NT2/D1 (cell line): ENCODE measurements around the gene DNMT3A.

Source experiments
- DNase-seq: peaks from one replicate; pipeline ENCODE4 v3.0.0-alpha.2; 2011; ENCODE audit warnings: low read depth, low spot score
- H3K27me3 ChIP-seq: 2 replicates; pipeline ENCODE4 v1.6.0; 2011; ENCODE audit warnings: mild to moderate bottlenecking; ENCODE audit not compliant: insufficient read length, insufficient read depth
- H3K36me3 ChIP-seq: 2 replicates; pipeline ENCODE4 v1.6.1; 2011; ENCODE audit warnings: mild to moderate bottlenecking, low read length, mixed read lengths; ENCODE audit not compliant: insufficient read depth, insufficient read length
- H3K4me1 ChIP-seq: 2 replicates; pipeline ENCODE4 v1.5.1; 2011; ENCODE audit not compliant: insufficient read depth, insufficient read length
- H3K4me3 ChIP-seq: 2 replicates; pipeline ENCODE4 v1.5.1; 2011; ENCODE audit warnings: low read depth; ENCODE audit not compliant: insufficient read length
- H3K9ac ChIP-seq: 2 replicates; pipeline ENCODE4 v1.6.0; 2011; ENCODE audit warnings: low read depth; ENCODE audit not compliant: insufficient read length
- H3K9me3 ChIP-seq: 2 replicates; pipeline ENCODE4 v1.5.1; 2011; ENCODE audit warnings: mild to moderate bottlenecking, low read length; ENCODE audit not compliant: insufficient read depth
- SUZ12 ChIP-seq: IDR thresholded peaks from 2 replicates; pipeline ENCODE4 v1.6.1; 2011; ENCODE audit not compliant: insufficient read length, insufficient read depth; ENCODE audit errors: extremely low read depth
- YY1 ChIP-seq: IDR thresholded peaks from 2 replicates; pipeline ENCODE4 v1.6.1; 2011; ENCODE audit not compliant: insufficient read length, insufficient read depth
- ZNF274 ChIP-seq: IDR thresholded peaks from 2 replicates; pipeline ENCODE4 v1.6.1; 2011; ENCODE audit warnings: mild to moderate bottlenecking, low read depth, low read length

Gene DNMT3A

DNA sequence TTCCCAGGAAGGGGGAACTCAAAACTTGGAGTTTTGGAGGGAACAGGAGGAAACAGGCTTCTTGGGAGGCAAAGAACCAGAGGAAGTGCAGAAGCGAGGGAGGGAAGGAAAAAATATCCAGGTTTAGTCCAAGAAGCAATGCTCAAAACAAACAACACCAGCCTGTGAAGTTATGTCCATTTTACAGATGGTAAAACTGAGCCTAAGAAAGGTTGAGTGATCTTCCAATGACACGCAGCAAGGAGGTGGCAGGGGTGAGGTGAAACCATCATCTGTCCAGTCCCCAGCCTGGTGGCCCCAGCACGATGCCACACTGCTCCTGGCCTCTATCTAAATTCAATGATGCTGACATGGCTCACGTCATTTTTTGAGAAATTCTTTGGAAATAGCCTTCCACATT, 10.8 kb downstream of the DNMT3A start:
- Histone ChIP-seq H3K4me1 (peaks cover 9% of the 10 kb centered on the region), H3K9me3 (peaks cover 6% of the 10 kb centered on the region; the same call in 1 of the 2 replicates), H3K4me3 (no peak overlapping the region), H3K9ac (no peak overlapping the region), H3K36me3 (no peaks in the 10 kb centered on the region), H3K27me3 (no peaks in the 10 kb centered on the region)
- no peak for TF ChIP-seq YY1
- TF ChIP-seq SUZ12, result no peak
- no peak for TF ChIP-seq ZNF274
- no peak for DNase-seq

DNA sequence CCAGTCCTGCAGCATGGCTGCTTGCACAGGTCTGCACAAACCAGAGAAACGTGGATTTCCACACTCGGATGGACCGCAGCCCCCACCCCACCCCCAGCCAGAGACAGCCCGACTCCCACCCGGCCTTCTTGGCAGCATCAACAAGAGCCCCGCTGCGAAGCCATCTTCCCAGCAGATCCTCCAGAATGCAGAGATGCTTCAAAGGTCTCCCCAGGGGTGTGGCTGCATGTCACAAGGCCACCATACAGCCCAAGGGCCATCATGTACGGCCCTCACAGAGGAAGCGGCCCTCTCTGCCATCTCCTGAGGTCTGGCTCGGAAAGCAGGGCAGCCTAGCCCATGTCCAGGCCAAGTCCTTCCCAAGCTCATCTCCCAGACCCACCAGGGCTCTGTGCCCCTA, 11.5 kb downstream of the DNMT3A start:
- Histone ChIP-seq H3K4me3 (no peak overlapping the region), H3K9me3 (peaks cover 6% of the 10 kb centered on the region; the same call in 1 of the 2 replicates), H3K36me3 (no peaks in the 10 kb centered on the region), H3K9ac (no peak overlapping the region), H3K4me1 (peaks cover 7% of the 10 kb centered on the region), H3K27me3 (no peaks in the 10 kb centered on the region)
- DNase-seq, result no peak
- no peak for TF ChIP-seq YY1
- no peak for TF ChIP-seq SUZ12
- no peak for TF ChIP-seq ZNF274

DNA sequence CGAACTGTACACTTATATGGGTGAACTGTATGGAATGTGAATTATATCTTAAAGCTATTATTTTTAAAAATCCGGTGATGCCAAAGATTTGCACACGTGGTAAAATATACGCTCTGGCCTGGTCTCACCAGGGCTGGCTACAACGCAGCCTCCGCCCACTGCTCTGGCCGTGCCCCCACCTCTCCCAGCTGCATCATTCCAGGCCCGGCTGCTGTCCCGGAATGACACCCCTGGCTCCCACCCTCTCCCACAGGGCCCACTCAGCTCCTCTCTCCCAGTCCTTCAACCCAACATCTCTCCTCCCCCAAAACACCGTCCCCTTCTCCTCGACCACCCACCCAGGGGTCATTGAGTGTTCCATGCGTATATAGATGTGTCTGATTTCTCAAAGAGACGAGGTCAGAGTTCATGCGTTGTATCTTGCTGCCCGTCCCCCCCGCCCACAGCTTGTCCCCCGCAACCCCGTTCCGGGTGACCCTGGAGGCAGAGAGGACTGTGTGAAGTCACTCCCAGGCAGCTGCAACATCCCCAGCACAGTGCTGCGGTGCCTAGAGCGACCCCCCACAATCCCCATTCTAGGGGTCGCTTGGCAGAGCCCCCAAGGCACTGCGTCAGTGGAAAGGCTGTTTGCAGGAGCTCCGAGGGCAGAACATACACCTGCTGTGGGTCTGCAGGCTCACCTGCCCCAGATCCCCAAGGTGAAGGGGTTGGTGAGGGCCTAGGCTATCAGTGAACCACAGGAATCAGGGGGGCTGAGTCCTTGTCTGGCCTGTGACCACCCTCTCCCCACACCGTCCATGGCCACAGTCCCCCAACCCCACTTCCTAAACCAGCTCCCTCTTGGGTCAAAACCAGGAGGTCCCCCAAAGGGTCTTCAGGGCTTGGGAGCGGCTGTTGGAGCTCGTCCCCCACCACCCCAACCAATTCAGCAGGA, 13.3 kb downstream of the DNMT3A start:
- Histone ChIP-seq H3K4me1 (peaks cover 4% of the 10 kb centered on the region), H3K4me3 (no peak overlapping the region), H3K9ac (no peak overlapping the region), H3K27me3 (no peaks in the 10 kb centered on the region), H3K36me3 (no peaks in the 10 kb centered on the region), H3K9me3 (peaks cover 6% of the 10 kb centered on the region; the same call in 1 of the 2 replicates)
- DNase-seq, result no peak
- TF ChIP-seq SUZ12 (no peak), ZNF274 (no peak), YY1 (no peak)

DNA sequence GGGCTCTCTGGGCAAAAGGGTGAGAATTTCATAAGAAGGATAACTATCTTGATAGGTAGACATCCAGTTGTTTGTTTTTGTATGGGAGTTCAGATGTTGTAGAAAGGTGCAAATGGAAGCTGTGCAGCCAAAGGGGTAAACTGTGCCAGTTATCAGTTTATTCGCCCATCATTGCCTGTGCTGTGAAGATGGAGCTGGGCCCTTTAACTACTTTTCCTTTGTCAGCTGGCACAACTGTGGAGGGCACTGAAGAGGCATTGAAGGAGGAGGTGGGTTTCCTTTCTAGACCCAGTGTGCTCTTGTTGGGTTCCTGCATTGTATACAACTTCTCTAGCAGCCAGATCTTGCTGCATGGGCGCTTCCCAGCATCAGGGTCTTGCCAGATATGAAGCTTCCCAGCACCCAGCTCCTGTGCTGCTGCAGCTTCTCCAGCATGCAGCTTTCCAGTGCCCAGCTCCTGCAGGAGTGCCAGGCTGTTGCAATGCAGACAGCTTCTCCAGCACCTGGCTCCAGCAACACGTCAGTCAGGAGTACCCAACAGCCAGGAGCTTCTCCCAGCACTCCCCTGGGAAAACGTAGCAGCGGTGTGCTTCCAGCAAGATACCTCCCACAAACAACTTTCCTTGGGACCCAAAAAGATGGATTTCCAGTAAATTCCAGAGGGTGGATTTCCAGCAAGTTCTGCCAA, 15.3 kb downstream of the DNMT3A start:
- no peaks in the 10 kb centered on the region for H3K27me3 ChIP-seq
- peaks cover 2% of the 10 kb centered on the region for H3K4me1 ChIP-seq
- H3K9me3 ChIP-seq, result peaks cover 6% of the 10 kb centered on the region; the same call in 1 of the 2 replicates
- no peak overlapping the region for H3K9ac ChIP-seq
- no peak for DNase-seq
- H3K36me3 ChIP-seq, result no peaks in the 10 kb centered on the region
- H3K4me3 ChIP-seq, result no peak overlapping the region
- TF ChIP-seq SUZ12 (no peak), ZNF274 (no peak), YY1 (no peak)

DNA sequence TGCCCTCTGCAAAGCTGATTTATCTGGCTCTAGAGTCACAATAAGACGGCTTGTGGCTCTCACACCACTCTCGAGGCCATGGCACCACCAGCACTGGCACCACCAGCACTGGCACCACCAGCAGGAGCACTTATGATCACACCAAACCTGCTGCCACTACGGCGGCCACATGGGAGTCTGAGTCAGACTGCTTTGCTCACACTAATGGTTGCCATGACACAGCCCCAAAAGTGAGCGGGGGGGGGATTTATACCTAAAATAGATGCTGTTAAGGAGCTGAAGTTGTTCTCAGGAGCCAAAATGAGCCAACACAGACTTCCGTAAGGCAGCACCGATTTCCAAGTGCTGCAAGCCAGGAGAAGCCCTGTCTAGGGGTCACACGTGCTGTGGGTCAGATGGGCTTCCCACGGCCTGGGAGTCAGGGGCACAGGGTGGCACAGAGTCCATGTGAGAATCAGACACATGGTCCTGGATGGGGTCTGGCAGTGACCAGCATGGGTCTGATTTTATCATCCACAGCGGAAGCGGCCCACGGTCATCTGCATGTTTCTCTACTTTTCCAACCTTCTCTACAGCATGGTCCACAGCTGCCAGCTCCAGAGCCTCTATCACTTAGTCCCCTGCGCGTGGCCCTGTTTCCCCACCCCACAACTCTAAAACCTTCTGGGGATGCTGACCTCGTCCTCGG, 16.7 kb downstream of the DNMT3A start:
- H3K9ac ChIP-seq, result no peak overlapping the region

DNA sequence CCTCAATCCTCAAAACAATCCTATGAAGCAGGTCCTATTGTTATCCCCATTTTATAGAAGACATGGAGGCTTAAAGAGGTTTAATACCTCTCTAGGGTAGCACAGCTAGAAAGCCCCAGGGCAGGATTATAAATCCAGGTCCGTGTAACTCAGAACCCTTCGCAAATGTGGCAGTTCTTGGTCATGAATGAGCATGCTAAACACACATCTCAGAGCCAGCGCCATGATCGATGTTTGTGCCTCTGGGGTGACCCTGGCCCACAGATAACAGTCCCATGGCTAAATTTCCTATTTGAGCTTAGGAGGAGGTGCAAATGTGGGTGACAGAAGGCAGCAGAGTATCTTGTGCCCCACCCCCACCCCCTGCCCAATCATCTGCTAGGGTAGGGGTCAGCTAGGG, 17.5 kb downstream of the DNMT3A start:
- H3K27me3 ChIP-seq, result no peaks in the 10 kb centered on the region
- H3K9ac ChIP-seq, result no peak overlapping the region
- peaks cover 2% of the 10 kb centered on the region for H3K4me1 ChIP-seq
- H3K9me3 ChIP-seq, result peaks cover 6% of the 10 kb centered on the region; the same call in 1 of the 2 replicates
- TF ChIP-seq ZNF274, result no peak
- no peak for TF ChIP-seq YY1
- TF ChIP-seq SUZ12, result no peak
- H3K4me3 ChIP-seq, result no peak overlapping the region
- no peaks in the 10 kb centered on the region for H3K36me3 ChIP-seq
- DNase-seq, result no peak

More for the DNA sequence above, 16.7 kb downstream of the DNMT3A start:
- DNase-seq, result no peak
- H3K9me3 ChIP-seq, result peaks cover 6% of the 10 kb centered on the region; the same call in 1 of the 2 replicates
- no peak for TF ChIP-seq ZNF274
- TF ChIP-seq YY1, result no peak
- TF ChIP-seq SUZ12, result no peak
- H3K27me3 ChIP-seq, result no peaks in the 10 kb centered on the region
- H3K36me3 ChIP-seq, result no peaks in the 10 kb centered on the region
- H3K4me1 ChIP-seq, result peaks cover 2% of the 10 kb centered on the region
- no peak overlapping the region for H3K4me3 ChIP-seq
